HUDEP-2 (cell line): ENCODE measurements around the gene PRODH2.
A peak's percentile ranks its signal among the peaks of the same experiment; 100 is the strongest.
"Not testable (repeated sequence)": the region's sequence is repeated elsewhere in the genome, so short reads cannot be mapped to it uniquely, and the experiment has no call there.

Experiments used
- DNase-seq, 76 experiments: peaks; one replicate each; lab custom pipeline; 2025; ENCODE audit not compliant: unreplicated experiment in 76 of 76; lab: John Stamatoyannopoulos, UW

Gene PRODH2

GRCh38 chr19:35843676-35844481 lies 31.2 kb upstream of the PRODH2 start:
- DNase-seq = peak in 30 of 76 experiments; percentile 4 to 55 (median 35)

DNA sequence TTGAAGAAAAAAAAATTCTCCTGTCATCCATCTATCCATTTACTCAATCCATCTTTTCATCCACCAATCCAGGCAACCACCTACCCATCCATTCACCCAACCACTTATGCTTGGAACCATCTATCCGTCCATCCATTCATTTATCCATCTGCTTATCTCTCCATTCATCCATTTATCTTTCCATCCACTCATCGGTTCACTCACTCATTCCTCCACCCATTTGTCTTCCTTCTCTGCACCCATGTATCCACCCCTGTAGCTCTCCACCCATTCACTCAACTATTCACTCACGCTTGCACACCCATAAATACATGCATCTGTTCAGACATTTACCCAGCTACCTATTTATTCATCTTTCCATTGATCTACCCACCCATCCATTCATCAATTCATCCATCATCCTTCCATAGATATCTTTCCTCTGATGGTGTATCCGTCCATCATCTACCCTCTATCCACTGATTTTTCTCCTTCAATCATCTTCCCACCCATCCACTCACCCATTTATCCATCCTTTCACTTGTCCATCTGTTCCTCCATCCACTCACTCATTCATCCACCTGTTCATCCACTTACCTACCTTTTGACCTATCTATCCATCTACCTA lies 30.1 kb upstream of the PRODH2 start:
- DNase-seq = no peak

GRCh38 chr19:35841961-35842595 lies 29.4 kb upstream of the PRODH2 start:
- DNase-seq = no peak

DNA sequence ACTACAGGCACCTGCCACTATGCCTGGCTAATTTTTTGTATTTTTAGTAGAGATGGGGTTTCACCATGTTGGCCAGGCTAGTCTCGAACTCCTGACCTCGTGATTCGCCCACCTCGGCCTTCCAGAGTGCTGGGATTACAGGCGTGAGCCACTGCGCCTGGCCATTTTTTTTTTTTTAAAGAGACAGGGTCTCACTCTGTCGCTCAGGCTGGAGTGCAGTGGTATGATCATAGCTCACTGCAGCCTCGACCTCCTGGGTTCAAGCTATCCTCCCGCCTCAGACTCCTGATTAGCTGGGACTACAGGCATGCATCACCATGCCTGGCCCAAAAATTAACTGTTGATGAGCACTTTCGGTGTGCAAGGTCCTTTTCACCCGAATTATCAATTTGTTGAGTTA lies 23.5 kb upstream of the PRODH2 start:
- not testable (repeated sequence) for DNase-seq

DNA sequence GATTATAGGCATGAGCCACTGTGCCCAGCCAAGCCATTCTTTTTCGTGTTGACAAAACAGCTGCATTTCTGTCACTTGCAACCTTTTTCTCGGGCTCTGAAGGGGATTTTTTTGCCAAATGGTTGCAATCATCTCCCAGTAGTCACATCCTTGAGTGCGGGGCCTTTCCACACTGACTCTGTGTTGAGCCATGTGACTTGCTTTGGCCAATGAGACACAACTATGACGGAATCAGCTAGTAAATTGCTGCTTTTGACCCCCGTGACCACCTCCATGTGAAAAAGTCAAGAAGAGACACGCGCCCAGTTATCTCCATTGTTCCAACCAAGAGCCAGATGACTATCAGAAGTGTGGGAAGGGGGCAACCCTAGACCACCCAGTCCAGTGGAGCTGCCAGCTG lies 21.3 kb upstream of the PRODH2 start:
- no peak for DNase-seq

DNA sequence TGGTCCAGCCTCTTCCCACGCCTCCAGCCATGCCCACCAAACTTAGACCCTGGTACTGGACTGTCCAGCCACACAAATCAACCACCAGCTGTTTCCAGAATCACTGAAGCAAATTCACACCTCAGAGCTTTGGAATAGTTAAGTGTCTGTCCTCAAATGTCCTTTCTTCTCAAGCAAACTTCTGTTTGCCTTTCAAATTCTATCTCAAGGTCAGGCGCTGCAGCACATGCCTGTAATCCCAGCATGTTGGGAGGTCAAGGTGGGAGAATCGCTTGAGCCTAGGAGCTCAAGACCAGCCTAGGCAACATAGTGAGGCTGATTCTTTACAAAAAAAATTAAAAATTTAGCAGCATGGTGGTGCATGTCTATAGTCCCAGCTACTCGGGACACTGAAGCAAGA lies 19.4 kb upstream of the PRODH2 start:
- DNase-seq = no peak

- no peak for DNase-seq
Observed at GRCh38 chr19:35830986-35831385, 18.3 kb upstream of the PRODH2 start.

- DNase-seq = peak in 54 of 76 experiments; percentile 14 to 75 (median 49)
Observed at GRCh38 chr19:35828692-35829301, 16.2 kb upstream of the PRODH2 start.

DNA sequence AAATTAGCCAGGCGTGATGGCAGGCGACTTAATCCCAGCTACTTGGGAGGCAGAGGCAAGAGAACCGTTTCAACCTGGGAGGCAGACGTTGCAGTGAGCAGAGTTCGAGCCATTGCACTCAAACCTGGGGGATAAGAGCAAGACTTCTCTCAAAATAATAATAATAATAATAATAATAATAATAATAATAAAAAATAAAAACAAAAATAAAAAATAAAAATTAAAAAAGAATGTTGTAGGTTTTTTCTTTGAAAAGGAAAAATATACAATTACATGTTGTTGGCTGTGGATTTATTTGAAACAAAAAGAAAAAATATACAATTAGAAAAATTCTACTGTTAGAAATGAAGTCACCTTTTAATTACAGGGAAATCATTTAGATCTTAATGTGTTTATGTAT lies 11.5 kb upstream of the PRODH2 start:
- DNase-seq = no peak

DNA sequence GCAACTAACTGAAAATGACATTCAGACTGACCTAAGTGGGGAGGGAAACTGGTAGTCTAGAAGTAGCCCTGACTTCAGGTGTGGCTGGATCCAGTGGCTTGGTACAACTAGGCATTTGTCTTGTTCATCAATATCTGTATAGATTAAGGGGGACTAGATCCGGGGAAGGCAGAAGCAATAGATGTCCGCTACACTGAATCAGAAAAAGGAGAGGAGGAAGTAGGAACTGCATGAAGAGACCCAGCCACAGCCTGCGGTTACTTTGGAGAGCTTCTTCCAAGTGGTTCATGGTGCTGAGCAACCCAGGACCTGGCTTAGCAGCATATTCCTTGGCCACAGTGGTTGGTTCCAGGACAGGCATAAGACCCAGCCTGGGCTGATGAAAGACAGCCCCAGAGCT lies 9.9 kb upstream of the PRODH2 start:
- no peak for DNase-seq

DNA sequence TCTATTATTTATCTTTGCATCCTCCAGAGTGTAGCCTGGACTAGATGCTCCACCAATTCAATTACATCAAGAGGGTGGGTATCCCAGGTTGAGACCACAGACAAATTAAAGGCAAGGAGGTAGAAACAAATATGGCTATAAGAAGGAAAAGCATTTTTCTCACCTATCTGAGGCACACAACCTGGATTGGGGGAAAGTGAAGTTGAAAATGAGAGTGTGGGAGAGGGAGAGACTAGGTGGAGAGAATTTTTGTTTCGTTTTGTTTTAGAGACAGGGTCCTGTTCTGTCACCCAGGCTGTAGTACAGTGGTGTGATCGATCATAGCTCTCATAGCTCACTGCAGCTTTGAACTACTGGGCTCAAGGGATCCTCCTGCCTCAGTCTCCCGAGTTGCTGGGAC lies 5.8 kb upstream of the PRODH2 start:
- DNase-seq = no peak

- no peak for DNase-seq
Observed at GRCh38 chr19:35816846-35817245, 4.2 kb upstream of the PRODH2 start.

- no peak for DNase-seq
Observed at GRCh38 chr19:35816262-35816661, 3.6 kb upstream of the PRODH2 start.

- no peak for DNase-seq
Observed at GRCh38 chr19:35813043-35813890, 622 bp upstream of the PRODH2 start.

GRCh38 chr19:35811317-35812219 lies 1.1 kb downstream of the PRODH2 start:
- DNase-seq = no peak

DNA sequence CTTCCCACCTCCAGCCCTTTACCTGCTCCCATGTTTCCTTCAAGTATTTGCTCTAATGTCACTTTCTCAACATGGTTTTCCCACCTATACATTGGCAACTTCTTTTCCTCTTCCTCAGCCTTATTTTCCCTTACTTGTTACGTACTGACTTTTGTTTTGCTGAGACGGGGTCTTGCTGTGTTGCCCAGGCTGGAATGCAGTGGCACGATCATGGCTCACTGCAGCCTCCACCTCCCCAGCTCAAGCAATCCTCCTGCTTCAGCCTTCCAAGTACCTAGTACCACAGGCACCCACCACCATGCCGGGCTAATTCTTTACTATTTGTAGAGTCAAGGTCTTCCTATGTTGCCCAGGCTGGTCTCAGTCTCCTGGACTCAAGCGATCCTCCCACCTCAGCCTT lies 5.0 kb downstream of the PRODH2 start:
- no peak for DNase-seq

DNA sequence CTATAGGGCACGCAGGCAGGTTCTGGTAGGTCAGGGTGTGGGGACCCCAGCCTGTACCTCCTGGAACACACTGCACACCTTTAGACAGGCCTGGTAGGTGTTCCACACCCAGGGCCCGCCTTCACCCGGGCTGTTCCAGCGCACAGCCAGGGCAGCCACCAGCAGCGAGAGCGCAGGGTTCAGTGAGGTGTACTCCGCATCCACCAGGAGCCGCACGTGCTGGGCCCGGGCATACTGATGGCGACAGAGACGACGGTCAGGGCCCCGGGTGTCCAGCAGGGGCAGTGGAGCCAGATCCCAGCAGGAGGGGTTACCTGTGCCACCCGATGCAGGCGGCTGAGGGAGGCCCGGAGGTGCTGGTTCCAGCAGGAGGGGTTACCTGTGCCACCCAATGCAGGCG lies 6.0 kb downstream of the PRODH2 start:
- DNase-seq = no peak

DNA sequence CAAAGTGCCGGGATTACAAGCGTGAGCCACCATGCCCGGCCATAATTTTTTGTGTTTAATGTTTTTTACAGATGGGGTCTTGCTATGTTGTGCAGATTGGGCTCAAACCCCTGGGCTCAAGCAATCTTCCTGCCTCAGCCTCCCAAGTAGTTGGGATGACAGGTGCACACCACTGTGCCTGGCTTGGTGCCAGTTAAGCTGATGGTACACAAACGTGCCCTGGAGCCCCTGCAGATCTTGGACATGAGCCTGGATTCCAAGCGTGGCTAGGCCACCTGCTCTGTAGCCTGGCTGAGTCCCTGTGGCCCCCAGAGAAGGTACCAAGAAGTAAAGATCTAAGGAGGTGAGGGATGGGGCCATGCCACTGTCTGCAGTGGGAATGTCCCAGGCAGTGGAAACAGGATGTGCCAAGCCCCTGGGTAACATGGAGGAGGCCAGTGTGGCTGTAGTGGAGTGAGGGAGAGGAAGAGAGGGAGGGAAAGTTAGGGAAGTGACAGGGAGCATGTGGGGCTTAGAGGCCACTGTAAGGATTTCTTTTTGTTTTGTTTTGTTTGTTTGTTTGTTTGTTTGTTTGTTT lies 7.0 kb downstream of the PRODH2 start:
- DNase-seq = no peak

DNA sequence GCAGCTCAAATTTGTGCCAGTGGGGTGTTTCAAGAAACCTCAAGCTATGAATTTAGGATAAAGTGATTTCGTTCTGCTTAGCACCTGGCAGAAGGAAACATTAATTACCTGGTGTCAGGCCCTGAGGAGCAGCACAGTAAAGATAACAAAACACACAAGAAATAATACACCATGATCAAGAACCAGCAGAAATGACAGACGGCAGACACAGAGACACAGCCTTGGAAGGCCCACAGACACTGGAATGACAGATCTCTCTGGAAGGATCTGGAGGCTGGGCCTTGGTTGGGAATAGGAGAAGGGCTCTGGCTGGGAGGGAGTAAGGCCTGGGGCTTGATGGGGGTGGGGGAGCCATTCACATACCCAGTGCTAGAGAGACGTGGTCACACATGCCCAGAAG lies 10.8 kb downstream of the PRODH2 start:
- no peak for DNase-seq
